ENCODE results near the gene PRICKLE1.

Gene PRICKLE1

GRCh38 chr12:42483521-42483790 is 106.1 kb downstream of the PRICKLE1 start:
- no peak for TF ChIP-seq REST (IDR thresholded peaks at IDR 0.05; ENCODE audit: insufficient read depth in 1 of 2, low read depth in 2 of 2, low read length in 2 of 2)
- no peak for TF ChIP-seq POLR2AphosphoS5 (IDR thresholded peaks at IDR 0.05; ENCODE audit: low read depth, low read length)
- no peak for TF ChIP-seq SIN3A (IDR thresholded peaks at IDR 0.05; ENCODE audit: borderline replicate concordance, insufficient read depth, low read length)
- no peak for TF ChIP-seq TAF1 (IDR thresholded peaks at IDR 0.05; ENCODE audit: borderline replicate concordance, insufficient read depth, low read length)
- no peak for TF ChIP-seq FOXP2 (optimal IDR thresholded peaks at IDR 0.05; ENCODE audit: borderline replicate concordance, extremely low read depth, extremely low read length, insufficient read depth)

GRCh38 chr12:42482748-42483520 is 106.6 kb downstream of the PRICKLE1 start:
- TF ChIP-seq POLR2AphosphoS5 (IDR thresholded peaks at IDR 0.05; ENCODE audit: low read depth, low read length), result no peak
- peak; percentile 72 for TF ChIP-seq FOXP2 (optimal IDR thresholded peaks at IDR 0.05; ENCODE audit: borderline replicate concordance, extremely low read depth, extremely low read length, insufficient read depth)
- TF ChIP-seq TAF1 (IDR thresholded peaks at IDR 0.05; ENCODE audit: borderline replicate concordance, insufficient read depth, low read length), result 0 out of 2 replicates have a peak, but pooled peaks have one; percentile 21

GRCh38 chr12:42482041-42482747 is 107.4 kb downstream of the PRICKLE1 start:
- no peak for TF ChIP-seq REST (IDR thresholded peaks at IDR 0.05; ENCODE audit: insufficient read depth in 1 of 2, low read depth in 2 of 2, low read length in 2 of 2)

- TF ChIP-seq POLR2AphosphoS5 (IDR thresholded peaks at IDR 0.05; ENCODE audit: low read depth, low read length) (no peak), REST (IDR thresholded peaks at IDR 0.05; ENCODE audit: insufficient read depth in 1 of 2, low read depth in 2 of 2, low read length in 2 of 2) (no peak), TAF1 (IDR thresholded peaks at IDR 0.05; ENCODE audit: borderline replicate concordance, insufficient read depth, low read length) (no peak), SIN3A (IDR thresholded peaks at IDR 0.05; ENCODE audit: borderline replicate concordance, insufficient read depth, low read length) (no peak), FOXP2 (optimal IDR thresholded peaks at IDR 0.05; ENCODE audit: borderline replicate concordance, extremely low read depth, extremely low read length, insufficient read depth) (no peak)
Observed at GRCh38 chr12:42481368-42481767, 108.2 kb downstream of the PRICKLE1 start.

- TF ChIP-seq REST (IDR thresholded peaks at IDR 0.05; ENCODE audit: insufficient read depth in 1 of 2, low read depth in 2 of 2, low read length in 2 of 2) (no peak), TAF1 (IDR thresholded peaks at IDR 0.05; ENCODE audit: borderline replicate concordance, insufficient read depth, low read length) (no peak), SIN3A (IDR thresholded peaks at IDR 0.05; ENCODE audit: borderline replicate concordance, insufficient read depth, low read length) (no peak), FOXP2 (optimal IDR thresholded peaks at IDR 0.05; ENCODE audit: borderline replicate concordance, extremely low read depth, extremely low read length, insufficient read depth) (no peak), POLR2AphosphoS5 (IDR thresholded peaks at IDR 0.05; ENCODE audit: low read depth, low read length) (no peak)
Observed at GRCh38 chr12:42477941-42478340, 111.6 kb downstream of the PRICKLE1 start.
